H1 (cell line): ENCODE results near the gene HJURP. TPM values are rescaled to one million over a fixed set of nuclear protein-coding genes. Genes with fewer than 3 reads are reported as not detected.

ENCODE experiments used
- CTCF ChIA-PET: fragments of 300-600 bp; sonication (Branson Sonifier 250); formaldehyde crosslinking; loops from one replicate; lab custom pipeline; 2021; ENCODE audit not compliant: partially characterized antibody; lab: Charles Lee
- POLR2A ChIA-PET: fragments of 300-600 bp; sonication (Branson Sonifier 250); formaldehyde crosslinking; loops from one replicate; lab custom pipeline; 2021; ENCODE audit warnings: inconsistent platforms; ENCODE audit not compliant: partially characterized antibody; lab: Charles Lee
- DNase-seq, 2 experiments: peaks; one replicate each; pipeline versions ENCODE4 v3.0.0 to v3.0.0-alpha.2; 2010 to 2022; ENCODE audit warnings: low spot score in 2 of 2, low read depth in 1 of 2, mixed read lengths in 1 of 2
- FAIRE-seq: peaks from 2 replicates; lab custom pipeline; 2011; peaks lifted over from hg19 to GRCh38; lab: Jason Lieb, UNC
- H2AFZ ChIP-seq: 2 replicates; pipeline ENCODE4 v1.8.1; 2012; ENCODE audit warnings: low read length, inconsistent platforms
- H2AK5ac ChIP-seq: 2 replicates; pipeline ENCODE4 v1.6.1; 2013; ENCODE audit warnings: low read depth, low read length
- H2BK120ac ChIP-seq: replicated peaks from 2 replicates; pipeline ENCODE3; 2013; ENCODE audit warnings: low read depth, low read length, inconsistent platforms
- H2BK12ac ChIP-seq: 2 replicates; pipeline ENCODE4 v1.6.1; 2013; ENCODE audit warnings: low read depth, low read length
- H2BK15ac ChIP-seq: 2 replicates; pipeline ENCODE4 v1.6.1; 2013; ENCODE audit warnings: low read length
- H2BK20ac ChIP-seq: 2 replicates; pipeline ENCODE4 v1.6.1; 2013; ENCODE audit warnings: low read length
- H2BK5ac ChIP-seq: 2 replicates; pipeline ENCODE4 v1.6.1; 2013; ENCODE audit warnings: low read depth, low read length
- H3K14ac ChIP-seq: 2 replicates; pipeline ENCODE4 v1.6.1; 2013; ENCODE audit warnings: inconsistent platforms; ENCODE audit not compliant: insufficient read length
- H3K18ac ChIP-seq: 2 replicates; pipeline ENCODE4 v1.6.1; 2013; ENCODE audit warnings: low read length; ENCODE audit errors: extremely low read depth
- H3K23ac ChIP-seq: 2 replicates; pipeline ENCODE4 v1.6.1; 2013; ENCODE audit warnings: inconsistent platforms; ENCODE audit not compliant: insufficient read length
- H3K23me2 ChIP-seq: 2 replicates; pipeline ENCODE4 v1.6.1; 2013; ENCODE audit warnings: low read depth, low read length
- H3K27ac ChIP-seq: 2 replicates; pipeline ENCODE4 v1.6.1; 2011; ENCODE audit warnings: low read depth, low read length, inconsistent platforms
- H3K27me3 ChIP-seq, 4 experiments: replicated peaks in 1 of 4; 1 replicate in 1 of 4; 2 replicates in 3 of 4; pipeline versions ENCODE4 v1.6.1 to v1.8.1; 2011 to 2013; ENCODE audit warnings: low read length in 3 of 4, mild to moderate bottlenecking in 3 of 4, inconsistent platforms in 2 of 4, mixed read lengths in 2 of 4, moderate library complexity in 1 of 4; ENCODE audit not compliant: control insufficient read depth in 3 of 4, insufficient read depth in 3 of 4; ENCODE audit errors: extremely low read depth in 1 of 4
- H3K36me3 ChIP-seq, 4 experiments: 2 replicates each; pipeline versions ENCODE4 v1.6.1 to v1.8.1; 2011 to 2013; ENCODE audit warnings: mild to moderate bottlenecking in 4 of 4, low read length in 3 of 4, moderate library complexity in 2 of 4, control low read depth in 1 of 4, inconsistent platforms in 1 of 4; ENCODE audit not compliant: insufficient read depth in 4 of 4, control insufficient read depth in 2 of 4
- H3K4ac ChIP-seq: replicated peaks from 2 replicates; pipeline ENCODE3; 2013; ENCODE audit warnings: low read length, low read depth, mixed read lengths, inconsistent platforms; ENCODE audit not compliant: insufficient read length
- H3K4me1 ChIP-seq, 4 experiments: replicated peaks in 1 of 4; 1 replicate in 1 of 4; 2 replicates in 3 of 4; pipeline versions ENCODE4 v1.6.1 to v1.8.1; 2011 to 2013; ENCODE audit warnings: low read length in 3 of 4, inconsistent platforms in 2 of 4, mixed read lengths in 1 of 4; ENCODE audit not compliant: insufficient read depth in 4 of 4, control insufficient read depth in 3 of 4
- H3K4me2 ChIP-seq, 2 experiments: 2 replicates each; pipeline versions ENCODE4 v1.6.1 to v1.8.1; 2011 to 2013; ENCODE audit warnings: low read depth in 2 of 2, low read length in 2 of 2, control low read depth in 1 of 2, inconsistent platforms in 1 of 2, mild to moderate bottlenecking in 1 of 2; ENCODE audit not compliant: insufficient read depth in 1 of 2
- H3K4me3 ChIP-seq, 4 experiments: fragments of 200-600, 300-600 bp in 1 of 4; sonication (generic), shearing (Covaris generic), sonication (Bioruptor Twin) in 1 of 4; 2 replicates each; pipeline versions ENCODE4 v1.5.1 to v1.8.1; 2011 to 2016; ENCODE audit warnings: low read length in 4 of 4, low read depth in 3 of 4, control low read depth in 2 of 4, inconsistent platforms in 2 of 4, mild to moderate bottlenecking in 2 of 4, mixed read lengths in 1 of 4, moderate library complexity in 1 of 4; ENCODE audit not compliant: insufficient read depth in 2 of 4; ENCODE audit errors: extremely low read depth in 1 of 4
- H3K56ac ChIP-seq: replicated peaks from 2 replicates; pipeline ENCODE3; 2013; ENCODE audit warnings: low read depth, mild to moderate bottlenecking, mixed read lengths, low read length, inconsistent platforms; ENCODE audit not compliant: insufficient read length
- H3K79me1 ChIP-seq: 2 replicates; pipeline ENCODE4 v1.6.1; 2013; ENCODE audit warnings: low read depth, low read length, control low read depth
- H3K79me2 ChIP-seq, 2 experiments: 2 replicates each; pipeline versions ENCODE4 v1.6.1 to v1.8.1; 2012 to 2013; ENCODE audit warnings: low read length in 2 of 2, mild to moderate bottlenecking in 2 of 2, inconsistent platforms in 1 of 2; ENCODE audit not compliant: insufficient read depth in 2 of 2, control insufficient read depth in 1 of 2
- H3K9ac ChIP-seq, 4 experiments: replicated peaks in 1 of 4; 1 replicate in 1 of 4; 2 replicates in 3 of 4; pipeline versions ENCODE4 v1.6.1 to v1.8.1; 2011 to 2013; ENCODE audit warnings: low read depth in 3 of 4, low read length in 3 of 4, control low read depth in 2 of 4, mild to moderate bottlenecking in 2 of 4, moderate library complexity in 2 of 4, inconsistent platforms in 1 of 4; ENCODE audit errors: extremely low read depth in 1 of 4
- H3K9me3 ChIP-seq, 2 experiments: 2 replicates each; pipeline versions ENCODE4 v1.6.1 to v1.8.1; 2012 to 2013; ENCODE audit warnings: mild to moderate bottlenecking in 2 of 2, moderate library complexity in 2 of 2, control low read depth in 1 of 2, inconsistent platforms in 1 of 2, low read depth in 1 of 2, low read length in 1 of 2, mixed read lengths in 1 of 2; ENCODE audit not compliant: insufficient read depth in 2 of 2
- H4K20me1 ChIP-seq, 2 experiments: replicated peaks in 1 of 2; 2 replicates each; pipeline versions ENCODE3 to v1.8.1; 2011 to 2013; ENCODE audit warnings: inconsistent platforms in 2 of 2, low read length in 2 of 2, mild to moderate bottlenecking in 1 of 2; ENCODE audit not compliant: insufficient read depth in 2 of 2, control insufficient read depth in 1 of 2
- H4K5ac ChIP-seq: 2 replicates; pipeline ENCODE4 v1.6.1; 2013; ENCODE audit warnings: low read length, low read depth, mixed read lengths, inconsistent platforms; ENCODE audit not compliant: insufficient read length
- H4K8ac ChIP-seq: 2 replicates; pipeline ENCODE4 v1.8.0; 2013; ENCODE audit warnings: mild to moderate bottlenecking, moderate library complexity, low read length, inconsistent platforms; ENCODE audit not compliant: insufficient read depth; ENCODE audit errors: extremely low read depth
- H4K91ac ChIP-seq: replicated peaks from 2 replicates; pipeline ENCODE3; 2013; ENCODE audit warnings: low read length, mixed read lengths, inconsistent platforms; ENCODE audit not compliant: insufficient read length
- ASH2L ChIP-seq: fragments of 200-600, 300-600 bp; sonication (generic); IDR thresholded peaks from one replicate; pipeline ENCODE4 v1.7.1; 2017; ENCODE audit warnings: low read length
- EGR1 ChIP-seq: IDR thresholded peaks from 2 replicates; pipeline ENCODE4 v1.6.1; 2011; ENCODE audit warnings: low read depth, low read length, borderline replicate concordance
- GTF2F1 ChIP-seq: IDR thresholded peaks from 2 replicates; pipeline ENCODE4 v1.6.1; 2012; ENCODE audit warnings: low read depth, low read length, improper control_type of control experiment, borderline replicate concordance
- HDAC6 ChIP-seq: IDR thresholded peaks from one replicate; pipeline ENCODE4 v1.7.1; 2012; ENCODE audit warnings: low read depth, mild to moderate bottlenecking, inconsistent platforms, low read length, moderate library complexity
- RAD21 ChIP-seq, 2 experiments: IDR thresholded peaks in 1 of 2; conservative IDR thresholded peaks in 1 of 2; 2 replicates each; pipeline ENCODE4 v1.6.1; 2011; ENCODE audit warnings: low read depth in 2 of 2, low read length in 2 of 2, improper control_type of control experiment in 1 of 2, inconsistent platforms in 1 of 2, mild to moderate bottlenecking in 1 of 2, moderate library complexity in 1 of 2
- RXRA ChIP-seq: IDR thresholded peaks from 2 replicates; pipeline ENCODE4 v1.6.1; 2011; ENCODE audit warnings: low read depth, mild to moderate bottlenecking, low read length, moderate library complexity; ENCODE audit not compliant: insufficient read depth
- SP2 ChIP-seq: IDR thresholded peaks from 2 replicates; pipeline ENCODE4 v1.6.1; 2012; ENCODE audit warnings: mild to moderate bottlenecking, low read length, inconsistent platforms
- SRF ChIP-seq: IDR thresholded peaks from 2 replicates; pipeline ENCODE4 v1.6.1; 2011; ENCODE audit warnings: mild to moderate bottlenecking, low read depth, low read length, moderate library complexity
- WGBS, 2 experiments: shearing (Covaris generic) in 1 of 2; methylation state at CpG; one replicate each; pipeline versions ENCODE4 v1.1.6 to v1.1.7; 2013 to 2015; ENCODE audit warnings: low lambda C conversion rate in 2 of 2, mixed read lengths in 2 of 2, inconsistent platforms in 1 of 2, low coverage in 1 of 2, missing lambda C conversion rate in 1 of 2; ENCODE audit not compliant: insufficient replicate concordance in 2 of 2, insufficient coverage in 1 of 2, insufficient read length in 1 of 2; ENCODE audit errors: extremely low coverage in 1 of 2, missing lambda C conversion rate in 1 of 2; 5-methylcytosine and 5-hydroxymethylcytosine counted together
- polyA plus RNA-seq, 7 experiments: library from polyadenylated mRNA; depleted of rRNA in 3 of 7; stranded (reverse) in 5 of 7; unstranded in 2 of 7; fragments of >200 nt in 5 of 7; fragments of 200-250 nt in 2 of 7; gene quantifications; 1 replicate in 5 of 7; 2 replicates in 1 of 7; 4 replicates in 1 of 7; pipeline versions ENCODE4 v1.2.1 to v1.2.3, GENCODE V29; 2011 to 2013; ENCODE audit warnings: missing spikeins in 2 of 7, mixed read lengths in 2 of 7
- total RNA-seq: library from RNA; stranded (reverse); fragmentation: NEBNext Ultra II Directional; extraction: Animal tissue kit (Norgen Biotek cat#: 25700); gene quantifications from 2 replicates; pipeline ENCODE4 v1.2.1, GENCODE V29; 2021

Gene HJURP
- total and polyA plus RNA-seq, 2 of the 8 experiments (the other 6 are each of a cell fraction or from before 2014, with no cell fraction given): 49.3 to 60.5 TPM

- H4K5ac ChIP-seq: no peak overlapping the region
- H4K20me1 ChIP-seq: no peaks in the 10 kb centered on the region
- no peak overlapping the region for H3K4ac ChIP-seq
- no peak overlapping the region for H2BK5ac ChIP-seq
- H3K27me3 ChIP-seq: no peaks in the 10 kb centered on the region
- H3K9me3 ChIP-seq: peaks cover 0 to 5% of the 10 kb centered on the region in 2 experiments; a peak in 2 of 4 replicates
- no peak overlapping the region for H3K4me2 ChIP-seq
- POLR2A ChIA-PET: no interaction called here
- no peak overlapping the region for H3K18ac ChIP-seq
- H2AFZ ChIP-seq: no peak overlapping the region
- no peak for FAIRE-seq
- TF ChIP-seq RAD21 (IDR thresholded peaks at IDR 0.05 in 1 of 2, conservative IDR thresholded peaks at IDR 0.05 in 1 of 2; ENCODE audit: low read depth in 2 of 2, low read length in 2 of 2): no peak
- no peak for TF ChIP-seq RXRA
- TF ChIP-seq GTF2F1: no peak
- no peak for TF ChIP-seq EGR1
- no peak for TF ChIP-seq SRF
- TF ChIP-seq SP2: no peak
- TF ChIP-seq HDAC6: no peak
- TF ChIP-seq ASH2L: no peak
- H3K36me3 ChIP-seq: no peaks in the 10 kb centered on the region
- CTCF ChIA-PET: interaction anchor here (0.6 to 1.2 kb wide), 2 partner anchors 43 to 506 kb away, joined by 3 to 4 read pairs; no protein-coding TSS in a partner anchor
- no peaks in the 10 kb centered on the region for H3K79me2 ChIP-seq
- H3K23me2 ChIP-seq: no peaks in the 10 kb centered on the region
- H2BK20ac ChIP-seq: no peak overlapping the region
- H3K27ac ChIP-seq: no peak overlapping the region
- H3K23ac ChIP-seq: no peak overlapping the region
- DNase-seq: peak in 1 of 2 experiments; percentile 22
- no peak overlapping the region for H2BK120ac ChIP-seq
- 94% methylated on average over 5 of the region's 7 CpGs; no CpG with 5 or more reads in 1 of the 2 experiments for WGBS, 2 experiments
- H3K4me1 ChIP-seq: no peaks in the 10 kb centered on the region
- no peak overlapping the region for H3K14ac ChIP-seq
- H4K91ac ChIP-seq: no peak overlapping the region
- no peak overlapping the region for H2BK12ac ChIP-seq
- no peak overlapping the region for H2AK5ac ChIP-seq
- H4K8ac ChIP-seq: no peak overlapping the region
- no peaks in the 10 kb centered on the region for H3K79me1 ChIP-seq
- no peak overlapping the region for H3K56ac ChIP-seq
- no peak overlapping the region for H2BK15ac ChIP-seq
- H3K4me3 ChIP-seq: no peak overlapping the region
- H3K9ac ChIP-seq: no peak overlapping the region
Observed at GRCh38 chr2:233789554-233789953, 64.8 kb downstream of the HJURP start.
